ENCODE results near the gene TMCC1. TPM values are rescaled to one million over a fixed set of nuclear protein-coding genes. Genes with fewer than 3 reads are reported as not detected.

Gene TMCC1
- total RNA-seq, 1 donor from 2014 or later: 11.5 TPM

DNA sequence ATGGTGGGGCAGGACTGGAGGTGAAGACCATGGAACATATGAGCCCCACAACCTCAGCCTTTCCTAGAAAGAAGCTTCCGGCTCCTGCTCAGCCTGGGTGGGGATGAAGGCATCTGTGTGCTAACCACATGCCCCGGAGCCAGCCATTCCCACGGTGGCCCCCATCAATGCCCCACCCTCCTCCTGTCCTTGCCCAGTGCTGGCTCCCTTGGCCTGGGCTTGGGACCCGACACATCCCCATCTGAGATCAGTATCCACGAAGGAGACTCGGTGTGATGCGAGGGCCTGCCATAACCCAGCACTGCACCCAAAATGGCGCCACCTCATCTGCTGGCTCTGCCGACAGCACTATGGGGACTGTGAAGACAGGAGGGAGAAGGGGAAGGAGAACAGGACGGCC lies 270.6 kb downstream of the TMCC1 start:
- Histone ChIP-seq H3K27ac (peak overlapping the region; percentile 99 to 100), H3K27me3 (no peaks in the 10 kb centered on the region), H3K9me3 (no peaks in the 10 kb centered on the region), H3K36me3 (no peaks in the 10 kb centered on the region), H3K4me3 (no peak overlapping the region), H3K4me1 (peaks cover 3 to 44% of the 10 kb centered on the region in 2 donors)
- TF ChIP-seq, protein P1, sequence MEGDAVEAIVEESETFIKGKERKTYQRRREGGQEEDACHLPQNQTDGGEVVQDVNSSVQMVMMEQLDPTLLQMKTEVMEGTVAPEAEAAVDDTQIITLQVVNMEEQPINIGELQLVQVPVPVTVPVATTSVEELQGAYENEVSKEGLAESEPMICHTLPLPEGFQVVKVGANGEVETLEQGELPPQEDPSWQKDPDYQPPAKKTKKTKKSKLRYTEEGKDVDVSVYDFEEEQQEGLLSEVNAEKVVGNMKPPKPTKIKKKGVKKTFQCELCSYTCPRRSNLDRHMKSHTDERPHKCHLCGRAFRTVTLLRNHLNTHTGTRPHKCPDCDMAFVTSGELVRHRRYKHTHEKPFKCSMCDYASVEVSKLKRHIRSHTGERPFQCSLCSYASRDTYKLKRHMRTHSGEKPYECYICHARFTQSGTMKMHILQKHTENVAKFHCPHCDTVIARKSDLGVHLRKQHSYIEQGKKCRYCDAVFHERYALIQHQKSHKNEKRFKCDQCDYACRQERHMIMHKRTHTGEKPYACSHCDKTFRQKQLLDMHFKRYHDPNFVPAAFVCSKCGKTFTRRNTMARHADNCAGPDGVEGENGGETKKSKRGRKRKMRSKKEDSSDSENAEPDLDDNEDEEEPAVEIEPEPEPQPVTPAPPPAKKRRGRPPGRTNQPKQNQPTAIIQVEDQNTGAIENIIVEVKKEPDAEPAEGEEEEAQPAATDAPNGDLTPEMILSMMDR (IDR thresholded peaks at IDR 0.05): no peak
- intact Hi-C loops (cut with DNase I): no loop called here
- no peak for DNase-seq (ENCODE audit: low spot score in 2 of 2)

GRCh38 chr3:129622226-129622874 lies 271.2 kb downstream of the TMCC1 start:
- no peaks in the 10 kb centered on the region for H3K9me3 ChIP-seq
- no peak for DNase-seq (ENCODE audit: low spot score in 2 of 2)
- H3K4me1 ChIP-seq: peaks cover 3 to 40% of the 10 kb centered on the region in 2 donors
- no peaks in the 10 kb centered on the region for H3K27me3 ChIP-seq
- TF ChIP-seq, protein P1 (IDR thresholded peaks at IDR 0.05): no peak
- H3K36me3 ChIP-seq: no peaks in the 10 kb centered on the region
- no peak overlapping the region for H3K4me3 ChIP-seq
- intact Hi-C loops (cut with DNase I): no loop called here
- H3K27ac ChIP-seq: peak overlapping the region; percentile 99 to 100

GRCh38 chr3:129621626-129622225 lies 271.8 kb downstream of the TMCC1 start:
- H3K27ac ChIP-seq: peak overlapping the region in 1 of 2 donors; percentile 99
- no peaks in the 10 kb centered on the region for H3K36me3 ChIP-seq
- no peaks in the 10 kb centered on the region for H3K9me3 ChIP-seq
- intact Hi-C loops (cut with DNase I): no loop called here
- H3K4me1 ChIP-seq: peaks cover 3 to 40% of the 10 kb centered on the region in 2 donors
- H3K4me3 ChIP-seq: no peak overlapping the region
- H3K27me3 ChIP-seq: no peaks in the 10 kb centered on the region
- no peak for DNase-seq (ENCODE audit: low spot score in 2 of 2)
- TF ChIP-seq, protein P1 (IDR thresholded peaks at IDR 0.05): no peak

DNA sequence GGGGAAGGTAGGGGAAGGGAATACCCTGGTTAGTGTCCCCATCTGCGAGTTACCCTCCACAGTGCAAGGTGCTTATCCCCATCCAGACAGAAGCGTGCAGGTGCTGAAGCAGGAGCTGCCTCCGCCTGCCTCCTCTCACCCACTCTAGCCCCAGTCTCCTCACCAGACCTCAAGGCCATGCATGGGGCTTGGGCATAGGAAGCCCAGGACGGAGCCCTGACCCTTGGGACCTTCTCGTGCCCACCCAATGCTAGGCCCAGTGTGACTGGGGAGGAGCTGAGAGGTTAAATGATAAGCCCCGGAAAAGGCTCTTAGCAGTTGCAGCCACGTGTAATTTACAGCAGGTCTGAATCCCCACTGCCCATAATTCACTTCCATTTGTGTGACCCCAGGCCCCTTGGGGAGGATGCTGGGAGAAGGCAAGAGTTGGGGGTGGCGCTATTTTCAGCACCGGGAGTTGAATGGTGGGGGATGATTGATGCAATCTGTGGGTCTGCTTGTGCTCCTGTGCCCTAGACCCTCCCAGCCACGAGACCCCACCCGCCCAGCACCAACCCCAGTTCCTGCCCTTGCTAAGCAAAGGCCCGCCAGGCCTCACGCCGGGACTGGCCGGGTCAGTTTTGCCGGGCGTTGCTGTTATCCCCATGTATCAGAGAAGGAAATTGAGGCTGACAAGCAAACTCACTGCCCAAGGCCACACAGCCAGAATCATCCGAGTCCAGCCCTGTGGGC lies 272.5 kb downstream of the TMCC1 start:
- no peak for DNase-seq (ENCODE audit: low spot score in 2 of 2)
- Histone ChIP-seq H3K4me3 (no peak overlapping the region), H3K27me3 (no peaks in the 10 kb centered on the region), H3K4me1 (peaks cover 3 to 40% of the 10 kb centered on the region in 2 donors), H3K9me3 (no peaks in the 10 kb centered on the region), H3K36me3 (no peaks in the 10 kb centered on the region), H3K27ac (no peak overlapping the region)
- TF ChIP-seq, protein P1 (IDR thresholded peaks at IDR 0.05): no peak
- intact Hi-C loops (cut with DNase I): no loop called here

- no peak overlapping the region for H3K4me3 ChIP-seq
- no peak for DNase-seq (ENCODE audit: low spot score in 2 of 2)
- H3K9me3 ChIP-seq: no peaks in the 10 kb centered on the region
- no peaks in the 10 kb centered on the region for H3K27me3 ChIP-seq
- TF ChIP-seq, protein P1 (IDR thresholded peaks at IDR 0.05): no peak
- peak overlapping the region in 1 of 2 donors; percentile 15 for H3K27ac ChIP-seq
- peaks cover 0 to 30% of the 10 kb centered on the region in 2 donors for H3K4me1 ChIP-seq
- intact Hi-C loops (cut with DNase I): no loop called here
- H3K36me3 ChIP-seq: no peaks in the 10 kb centered on the region
Measured at GRCh38 chr3:129619726-129620162, 273.8 kb downstream of the TMCC1 start.
